ENCODE data around the gene GABRB2. TPM values are rescaled to one million over a fixed set of nuclear protein-coding genes. Genes with fewer than 3 reads are reported as not detected.
"Not testable (repeated sequence)": the region's sequence is repeated elsewhere in the genome, so short reads cannot be mapped to it uniquely, and the experiment has no call there.

GABRB2 gene
- total RNA-seq, 1 experiment from 2014 or later, result not detected

GRCh38 chr5:161258438-161258837 lies 288.1 kb downstream of the GABRB2 start:
- DNase-seq, result no peak
- Histone ChIP-seq H3K4me3 (no peak overlapping the region), H3K27me3 (peaks cover 5% of the 10 kb centered on the region; the same call in 1 of the 2 replicates), H3K9me3 (no peaks in the 10 kb centered on the region), H3K36me3 (no peaks in the 10 kb centered on the region)

GRCh38 chr5:161256957-161257356 lies 289.6 kb downstream of the GABRB2 start:
- H3K36me3 ChIP-seq, result no peaks in the 10 kb centered on the region
- no peak overlapping the region for H3K4me3 ChIP-seq
- DNase-seq, result no peak
- no peaks in the 10 kb centered on the region for H3K9me3 ChIP-seq
- H3K27me3 ChIP-seq, result peaks cover 5% of the 10 kb centered on the region; the same call in 1 of the 2 replicates

GRCh38 chr5:161252955-161253354 lies 293.6 kb downstream of the GABRB2 start:
- DNase-seq, H3K27me3 ChIP-seq, H3K9me3 ChIP-seq, H3K4me3 ChIP-seq, H3K36me3 ChIP-seq: not testable (repeated sequence)

- Histone ChIP-seq H3K4me3 (no peak overlapping the region), H3K27me3 (no peaks in the 10 kb centered on the region), H3K36me3 (no peaks in the 10 kb centered on the region), H3K9me3 (no peaks in the 10 kb centered on the region)
- DNase-seq, result no peak
Observed at GRCh38 chr5:161246749-161247148, 299.8 kb downstream of the GABRB2 start.

GRCh38 chr5:161245846-161246245 lies 300.7 kb downstream of the GABRB2 start:
- H3K36me3 ChIP-seq, H3K9me3 ChIP-seq, DNase-seq, H3K27me3 ChIP-seq, H3K4me3 ChIP-seq: not testable (repeated sequence)

Other genes with a start within 250 kb of the GABRB2 start
- not detected in 2 replicates for gene GABRA6, start 139.0 kb upstream of the GABRB2 start, total RNA-seq (2014; rRNA removed; shearing (Covaris generic); ENCODE audit: low replicate concordance)